GM12872 (cell line): ENCODE results near the gene ACER2.

ENCODE experiments used
- CTCF ChIP-seq: IDR thresholded peaks from 3 replicates; pipeline ENCODE4 v1.5.1; 2011; ENCODE audit warnings: low read depth, mild to moderate bottlenecking, low read length, moderate library complexity; ENCODE audit not compliant: insufficient read depth

The ACER2 gene

GRCh38 chr9:19461135-19461534 is 52.3 kb downstream of the ACER2 start:
- TF ChIP-seq CTCF: no peak

DNA sequence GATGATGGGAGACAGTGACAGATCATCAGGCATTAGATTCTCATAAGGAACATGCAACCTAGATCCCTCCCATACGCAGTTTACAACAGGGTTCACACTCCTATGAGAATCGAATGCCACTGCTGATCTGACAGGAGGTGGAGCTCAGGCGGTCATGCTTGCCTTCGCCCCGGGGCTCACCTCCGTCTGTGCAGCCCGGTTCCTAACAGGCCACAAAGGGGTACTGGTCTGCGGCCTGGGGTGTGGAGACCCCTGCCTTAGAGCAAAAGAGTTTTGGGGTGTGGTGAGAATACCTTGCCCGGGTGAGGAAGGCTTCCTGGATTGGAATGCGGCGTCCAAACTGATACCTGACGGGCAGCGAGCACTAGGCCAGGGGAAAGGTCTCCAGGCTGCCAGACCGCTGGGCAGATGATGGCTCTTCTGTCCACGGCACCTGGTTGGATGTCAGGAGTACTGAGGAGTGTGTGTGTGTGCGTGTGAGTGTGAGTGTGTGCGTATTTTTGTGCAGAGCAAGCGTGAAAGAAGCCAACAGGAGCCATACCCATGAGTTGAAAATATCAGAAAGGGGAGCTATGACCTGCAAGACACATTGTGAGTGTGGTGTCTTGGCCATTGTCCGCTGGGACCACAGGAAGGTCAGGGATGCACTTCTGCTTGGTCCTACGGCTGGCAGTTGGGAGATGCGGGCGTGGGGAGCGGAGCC is 55.4 kb downstream of the ACER2 start:
- TF ChIP-seq CTCF: no peak

DNA sequence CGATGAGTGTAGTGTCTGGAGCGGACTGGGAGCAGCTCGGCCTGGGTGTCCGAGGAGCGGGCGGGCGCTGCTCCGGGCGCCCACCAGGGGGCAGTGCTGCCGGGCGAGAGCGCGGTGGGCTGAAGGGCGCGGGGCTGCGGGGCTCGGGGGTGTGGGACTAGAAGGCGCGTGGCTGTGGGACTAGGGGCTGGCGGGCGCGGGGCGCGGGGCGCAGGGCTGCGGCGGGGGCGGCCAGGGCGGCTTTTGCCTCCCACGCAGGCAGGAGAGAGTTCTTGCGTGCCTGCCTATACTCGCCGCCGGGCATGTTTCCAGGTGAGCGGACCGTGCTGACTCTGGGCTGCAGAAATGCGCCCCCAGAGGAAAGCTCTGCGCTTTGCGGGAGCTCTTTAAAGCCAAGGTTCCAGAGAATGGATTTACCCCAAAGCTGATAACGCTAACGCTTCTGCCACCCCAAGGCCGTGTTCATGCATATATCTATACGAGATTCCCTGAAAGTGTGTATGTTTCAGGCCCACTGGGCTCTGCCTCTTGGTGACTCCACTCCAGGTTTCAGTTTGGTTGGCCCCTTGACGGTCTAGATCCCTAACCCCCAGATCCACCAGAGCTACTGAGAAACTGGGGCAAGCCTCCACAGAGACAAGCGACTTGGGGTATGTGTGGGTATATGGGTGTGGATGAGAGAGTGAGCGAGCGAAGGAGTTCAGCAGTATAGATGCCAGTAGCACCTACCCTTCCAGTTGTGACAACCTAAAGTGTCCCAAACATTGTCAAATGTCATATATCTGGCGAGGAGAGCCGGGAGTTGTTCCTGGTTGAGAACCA is 56.2 kb downstream of the ACER2 start:
- peak; percentile 66 for TF ChIP-seq CTCF

GRCh38 chr9:19465586-19466279 is 56.9 kb downstream of the ACER2 start:
- TF ChIP-seq CTCF: no peak

DNA sequence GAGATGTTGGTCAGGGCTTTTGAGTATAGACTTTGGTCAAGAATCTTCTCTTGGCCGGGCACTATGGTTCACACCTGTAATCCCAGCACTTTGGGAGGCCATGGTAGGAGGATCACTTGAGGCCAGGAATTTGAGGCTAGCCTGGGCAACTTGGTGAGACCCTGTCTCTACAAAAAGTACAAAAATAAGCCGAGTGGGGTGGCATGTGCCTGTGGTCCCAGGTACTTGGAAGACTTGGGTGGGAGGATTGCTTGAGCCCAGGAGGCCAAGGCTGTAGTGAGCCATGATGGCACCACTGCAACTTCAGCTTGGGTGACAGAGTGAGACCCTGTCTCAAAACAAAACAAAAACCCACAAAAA is 57.5 kb downstream of the ACER2 start:
- no peak for TF ChIP-seq CTCF

GRCh38 chr9:19469271-19469670 is 60.5 kb downstream of the ACER2 start:
- no peak for TF ChIP-seq CTCF

- TF ChIP-seq CTCF: no peak
These were observed 61.8 kb downstream of the ACER2 start for GRCh38 chr9:19470567-19470966.
